22Rv1 (cell line): ENCODE results near the gene ARFGAP1.

Source experiments
- CTCF ChIP-seq: fragments of 450-650 bp; IDR thresholded peaks from 2 replicates; pipeline ENCODE4 v1.5.1; 2017; ENCODE audit warnings: mild to moderate bottlenecking
- ZFX ChIP-seq: fragments of 450-650 bp; IDR thresholded peaks from 2 replicates; pipeline ENCODE4 v1.6.1; 2017; ENCODE audit warnings: antibody characterized with exemption, borderline replicate concordance

GRCh38 chr20:63303095-63303666 lies 30.6 kb downstream of the ARFGAP1 start:
- TF ChIP-seq CTCF (no peak), ZFX (no peak)
